Calu3 (cell line): Measurements from ENCODE around the gene SORBS1. TPM values are rescaled to one million over a fixed set of nuclear protein-coding genes. Genes with fewer than 3 reads are reported as not detected.

Experiments
- BruUV-seq: library from RNA; stranded (reverse); fragments of 400-500 nt; replicated peaks from 2 replicates; lab custom pipeline; 2021; lab: Mats Ljungman, UMichigan
- CTCF ChIA-PET: fragments of 300-600 bp; sonication (Branson Sonifier 250); formaldehyde crosslinking; loops from one replicate; lab custom pipeline; 2022; ENCODE audit warnings: antibody characterized with exemption; lab: Charles Lee
- DNase-seq: peaks from one replicate; pipeline ENCODE4 v3.0.0; 2022
- H3K27ac Mint-ChIP-seq: one replicate; pipeline ENCODE4 v1.8.0; 2022; ENCODE audit warnings: mixed read lengths; ENCODE audit not compliant: unreplicated experiment
- H3K27me3 Mint-ChIP-seq: one replicate; pipeline ENCODE4 v1.8.0; 2022; ENCODE audit warnings: mixed read lengths; ENCODE audit not compliant: unreplicated experiment
- H3K36me3 Mint-ChIP-seq: one replicate; pipeline ENCODE4 v1.8.0; 2022; ENCODE audit warnings: mild to moderate bottlenecking, moderate library complexity, mixed read lengths; ENCODE audit not compliant: insufficient read depth, unreplicated experiment
- H3K4me1 Mint-ChIP-seq: one replicate; pipeline ENCODE4 v1.8.0; 2022; ENCODE audit warnings: mild to moderate bottlenecking, low read depth, mixed read lengths; ENCODE audit not compliant: unreplicated experiment
- H3K4me3 Mint-ChIP-seq: one replicate; pipeline ENCODE4 v1.8.0; 2022; ENCODE audit warnings: mild to moderate bottlenecking, low read depth, moderate library complexity, mixed read lengths; ENCODE audit not compliant: unreplicated experiment
- H3K9me3 Mint-ChIP-seq: one replicate; pipeline ENCODE4 v1.8.0; 2022; ENCODE audit warnings: low read depth, mixed read lengths; ENCODE audit not compliant: unreplicated experiment
- CTCF ChIP-seq: fragments of 200-600 bp; IDR thresholded peaks from one replicate; pipeline ENCODE4 v1.8.0; 2022; ENCODE audit warnings: antibody characterized with exemption; ENCODE audit not compliant: unreplicated experiment
- intact Hi-C: fragments of 100-400 bp; cut with micrococcal nuclease; formaldehyde crosslinking; loops from one replicate; pipeline ENCODE4 v1.10.0; 2022; ENCODE audit not compliant: unreplicated experiment
- total RNA-seq: library from RNA; stranded (reverse); gene quantifications from 2 replicates; pipeline ENCODE4 v1.2.3, GENCODE V29; 2022

The SORBS1 gene
- total RNA-seq, 1 experiment from 2014 or later = 2.8 TPM

GRCh38 chr10:95346715-95347401 lies 214.3 kb downstream of the SORBS1 start:
- no peak overlapping the region for H3K4me3 Mint-ChIP-seq
- DNase-seq = peak; percentile 29
- CTCF ChIA-PET = interaction anchor here (1.0 kb wide), 1 partner anchor 38 kb away, joined by 4 read pairs; no protein-coding TSS in a partner anchor

GRCh38 chr10:95343573-95343972 lies 217.6 kb downstream of the SORBS1 start:
- DNase-seq = no peak
- BruUV-seq = no TSS peak
- no peaks in the 10 kb centered on the region for H3K27me3 Mint-ChIP-seq
- intact Hi-C loops = no loop called here
- CTCF ChIA-PET = no interaction called here
- no peaks in the 10 kb centered on the region for H3K9me3 Mint-ChIP-seq
- H3K4me3 Mint-ChIP-seq = no peak overlapping the region
- no peaks in the 10 kb centered on the region for H3K36me3 Mint-ChIP-seq
- no peak overlapping the region for H3K27ac Mint-ChIP-seq
- H3K4me1 Mint-ChIP-seq = peaks cover 13% of the 10 kb centered on the region
- no peak for TF ChIP-seq CTCF

More at GRCh38 chr10:95346715-95347401, 214.3 kb downstream of the SORBS1 start:
- Mint-ChIP-seq H3K9me3 (no peaks in the 10 kb centered on the region), H3K27ac (peak overlapping the region; percentile 38), H3K27me3 (no peaks in the 10 kb centered on the region), H3K4me1 (peaks cover 13% of the 10 kb centered on the region), H3K36me3 (no peaks in the 10 kb centered on the region)
- no peak for TF ChIP-seq CTCF
- BruUV-seq = no TSS peak
- intact Hi-C loops = loop anchor here (5.0 kb wide), 1 partner anchor 40 kb away; no protein-coding TSS in a partner anchor

- no peak overlapping the region for H3K4me3 Mint-ChIP-seq
- H3K27me3 Mint-ChIP-seq = no peaks in the 10 kb centered on the region
- no peaks in the 10 kb centered on the region for H3K36me3 Mint-ChIP-seq
- DNase-seq = no peak
- intact Hi-C loops = no loop called here
- no peaks in the 10 kb centered on the region for H3K9me3 Mint-ChIP-seq
- BruUV-seq = no TSS peak
- no peak for TF ChIP-seq CTCF
- CTCF ChIA-PET = no interaction called here
- H3K4me1 Mint-ChIP-seq = peaks cover 4% of the 10 kb centered on the region
- H3K27ac Mint-ChIP-seq = no peak overlapping the region
These were observed 219.4 kb downstream of the SORBS1 start for GRCh38 chr10:95341716-95342130.

- H3K27me3 Mint-ChIP-seq = no peaks in the 10 kb centered on the region
- intact Hi-C loops = no loop called here
- BruUV-seq = no TSS peak
- no peak overlapping the region for H3K27ac Mint-ChIP-seq
- no peaks in the 10 kb centered on the region for H3K36me3 Mint-ChIP-seq
- no peak overlapping the region for H3K4me3 Mint-ChIP-seq
- DNase-seq = no peak
- CTCF ChIA-PET = no interaction called here
- H3K4me1 Mint-ChIP-seq = peaks cover 2% of the 10 kb centered on the region
- no peaks in the 10 kb centered on the region for H3K9me3 Mint-ChIP-seq
- no peak for TF ChIP-seq CTCF
These were observed 221.3 kb downstream of the SORBS1 start for GRCh38 chr10:95339863-95340262.
